ENCODE data around the gene SPRR2D. TPM values are rescaled to one million over a fixed set of nuclear protein-coding genes. Genes with fewer than 3 reads are reported as not detected.

The SPRR2D gene
- total and polyA plus RNA-seq, 4 donors = 0.09 TPM; not detected in 3

Small RNAs within 50 kb of the gene (small RNA-seq; reads per million reads assigned to genes)
- gene AL356867.1 = not detected
- gene RF00322 = not detected

Other genes starting within 250 kb of the SPRR2D start
- gene LCE1D, start 244.4 kb downstream of the SPRR2D start, total RNA-seq = not detected
- gene LCE1D, start 244.4 kb downstream of the SPRR2D start, polyA plus RNA-seq = not detected
- gene LCE1C, start 234.5 kb downstream of the SPRR2D start, total RNA-seq = not detected
- gene LCE1C, start 234.5 kb downstream of the SPRR2D start, polyA plus RNA-seq = not detected
- not detected for gene LCE1B, start 229.1 kb downstream of the SPRR2D start, total RNA-seq
- gene LCE1B, start 229.1 kb downstream of the SPRR2D start, polyA plus RNA-seq = not detected
- gene LCE1A, start 213.6 kb downstream of the SPRR2D start, total RNA-seq = not detected
- not detected for gene LCE1A, start 213.6 kb downstream of the SPRR2D start, polyA plus RNA-seq
- gene LCE6A, start 198.3 kb downstream of the SPRR2D start, total RNA-seq = not detected
- gene LCE6A, start 198.3 kb downstream of the SPRR2D start, polyA plus RNA-seq = not detected
- not detected for gene LCE7A, start 181.1 kb downstream of the SPRR2D start, total RNA-seq
- gene LCE7A, start 181.1 kb downstream of the SPRR2D start, polyA plus RNA-seq = not detected
- gene SMCP, start 162.8 kb downstream of the SPRR2D start, total RNA-seq = not detected
- gene SMCP, start 162.8 kb downstream of the SPRR2D start, polyA plus RNA-seq = not detected
- gene IVL, start 132.6 kb downstream of the SPRR2D start, total RNA-seq = not detected
- gene IVL, start 132.6 kb downstream of the SPRR2D start, polyA plus RNA-seq = under 1 TPM in 1 of 2 donors, not detected in 1; 0.02 TPM
- gene SPRR5, start 93.9 kb downstream of the SPRR2D start, total RNA-seq = not detected
- gene SPRR5, start 93.9 kb downstream of the SPRR2D start, polyA plus RNA-seq = not detected
- not detected for gene SPRR4, start 70.5 kb downstream of the SPRR2D start, total RNA-seq
- gene SPRR4, start 70.5 kb downstream of the SPRR2D start, polyA plus RNA-seq = not detected
- not detected for gene SPRR1A, start 57.0 kb downstream of the SPRR2D start, total RNA-seq
- gene SPRR1A, start 57.0 kb downstream of the SPRR2D start, polyA plus RNA-seq = not detected
- gene SPRR3, start 39.4 kb downstream of the SPRR2D start, total RNA-seq = not detected
- gene SPRR3, start 39.4 kb downstream of the SPRR2D start, polyA plus RNA-seq = under 1 TPM in 1 of 2 donors, not detected in 1; 0.61 TPM
- not detected for gene SPRR1B, start 9.9 kb downstream of the SPRR2D start, total RNA-seq
- not detected for gene SPRR1B, start 9.9 kb downstream of the SPRR2D start, polyA plus RNA-seq
- not detected for gene SPRR2A, start 16.4 kb upstream of the SPRR2D start, total RNA-seq
- gene SPRR2A, start 16.4 kb upstream of the SPRR2D start, polyA plus RNA-seq = not detected
- not detected for gene SPRR2B, start 30.5 kb upstream of the SPRR2D start, total RNA-seq
- not detected for gene SPRR2B, start 30.5 kb upstream of the SPRR2D start, polyA plus RNA-seq
- gene SPRR2E, start 53.4 kb upstream of the SPRR2D start, total RNA-seq = not detected
- not detected for gene SPRR2E, start 53.4 kb upstream of the SPRR2D start, polyA plus RNA-seq
- gene SPRR2F, start 72.4 kb upstream of the SPRR2D start, total RNA-seq = not detected
- gene SPRR2F, start 72.4 kb upstream of the SPRR2D start, polyA plus RNA-seq = not detected
- not detected for gene SPRR2G, start 109.8 kb upstream of the SPRR2D start, total RNA-seq
- not detected for gene SPRR2G, start 109.8 kb upstream of the SPRR2D start, polyA plus RNA-seq
- gene LELP1, start 162.3 kb upstream of the SPRR2D start, total RNA-seq = not detected
- not detected for gene LELP1, start 162.3 kb upstream of the SPRR2D start, polyA plus RNA-seq
- not detected for gene PRR9, start 176.5 kb upstream of the SPRR2D start, total RNA-seq
- not detected for gene PRR9, start 176.5 kb upstream of the SPRR2D start, polyA plus RNA-seq
- gene LORICRIN, start 218.6 kb upstream of the SPRR2D start, total RNA-seq = not detected
- gene LORICRIN, start 218.6 kb upstream of the SPRR2D start, polyA plus RNA-seq = not detected

Data from liver (tissue), 5 donors.